B cell (primary cell): ENCODE measurements around the gene VPS54. TPM values are rescaled to one million over a fixed set of nuclear protein-coding genes. Genes with fewer than 3 reads are reported as not detected.

Experiments
- ATAC-seq: fragments of 200-7000 bp; cut with Tn5 transposase; one replicate; pipeline ENCODE4 v1.10.0; 2021; ENCODE audit warnings: low read depth, mild to moderate bottlenecking, moderate number of reproducible peaks, moderate library complexity
- CTCF ChIA-PET: fragments of 350-600 bp; sonication (Branson Sonifier 250); formaldehyde crosslinking; loops from one replicate; lab custom pipeline; 2021; ENCODE audit warnings: antibody characterized with exemption, inconsistent platforms; lab: Charles Lee
- POLR2A ChIA-PET: fragments of 350-600 bp; sonication (Branson Sonifier 250); formaldehyde crosslinking; loops from one replicate; lab custom pipeline; 2021; ENCODE audit warnings: antibody characterized with exemption; lab: Charles Lee
- DNase-seq: peaks from one replicate; pipeline ENCODE4 v3.0.0; 2013
- H2AFZ ChIP-seq: 2 replicates; pipeline ENCODE4 v1.6.1; 2012; ENCODE audit warnings: mild to moderate bottlenecking, low read depth, low read length; ENCODE audit not compliant: insufficient read depth, poor library complexity, severe bottlenecking
- H3K27ac ChIP-seq, 2 donors: 1 replicate in 1 of 2; 2 replicates in 1 of 2; pipeline ENCODE4 v1.5.1; 2012 to 2013; ENCODE audit warnings: low read length in 2 of 2, mild to moderate bottlenecking in 2 of 2, moderate library complexity in 1 of 2
- H3K27me3 ChIP-seq, 4 experiments: fragments of 200-600 bp in 1 of 4; sonication (generic) in 1 of 4; replicated peaks in 1 of 4; 1 replicate in 2 of 4; 2 replicates in 2 of 4; pipeline versions ENCODE4 v1.6.1 to v1.7.0; 2013 to 2016; ENCODE audit warnings: low read length in 3 of 4, mild to moderate bottlenecking in 2 of 4, mixed read lengths in 1 of 4, moderate library complexity in 1 of 4; ENCODE audit not compliant: insufficient read depth in 4 of 4, control insufficient read depth in 3 of 4; ENCODE audit errors: control extremely low read depth in 1 of 4
- H3K36me3 ChIP-seq, 2 experiments: replicated peaks in 1 of 2; 1 replicate in 1 of 2; 2 replicates in 1 of 2; pipeline versions ENCODE4 v1.6.1 to v1.7.1; 2013; ENCODE audit warnings: low read length in 1 of 2; ENCODE audit not compliant: insufficient read depth in 2 of 2, control insufficient read depth in 1 of 2; ENCODE audit errors: control extremely low read depth in 1 of 2, extremely low read depth in 1 of 2
- H3K4me1 ChIP-seq, 2 donors: fragments of 200-600 bp in 1 of 2; sonication (generic) in 1 of 2; 1 replicate in 1 of 2; 2 replicates in 1 of 2; pipeline versions ENCODE4 v1.5.1 to v1.6.1; 2013 to 2017; ENCODE audit warnings: low read length in 2 of 2; ENCODE audit not compliant: control insufficient read depth in 2 of 2, insufficient read depth in 2 of 2
- H3K4me2 ChIP-seq: replicated peaks from 2 replicates; pipeline ENCODE3; 2012; ENCODE audit warnings: mild to moderate bottlenecking, low read depth, low read length; ENCODE audit not compliant: poor library complexity, severe bottlenecking
- H3K4me3 ChIP-seq, 5 experiments: fragments of 200-600 bp in 1 of 5; sonication (generic) in 1 of 5; 1 replicate in 3 of 5; 2 replicates in 2 of 5; pipeline versions ENCODE4 v1.5.1 to v1.7.0; 2011 to 2016; ENCODE audit warnings: low read length in 4 of 5, mild to moderate bottlenecking in 4 of 5, low read depth in 2 of 5, control low read depth in 1 of 5, moderate library complexity in 1 of 5; ENCODE audit not compliant: insufficient read depth in 1 of 5; ENCODE audit errors: control extremely low read depth in 1 of 5, extremely low read depth in 1 of 5
- H3K79me2 ChIP-seq: fragments of 200-600 bp; sonication (generic); one replicate; pipeline ENCODE4 v1.6.0; 2016; ENCODE audit warnings: low read length; ENCODE audit not compliant: control insufficient read depth, insufficient read depth
- H3K9ac ChIP-seq: fragments of 200-600 bp; sonication (generic); 2 replicates; pipeline ENCODE4 v1.6.1; 2017; ENCODE audit warnings: mild to moderate bottlenecking, low read length, moderate library complexity
- H3K9me3 ChIP-seq, 3 donors: one replicate each; pipeline versions ENCODE4 v1.6.1 to v1.7.1; 2013; ENCODE audit warnings: low read length in 2 of 3; ENCODE audit not compliant: control insufficient read depth in 2 of 3, insufficient read depth in 1 of 3; ENCODE audit errors: control extremely low read depth in 1 of 3
- H4K20me1 ChIP-seq: 2 replicates; pipeline ENCODE4 v1.6.0; 2012; ENCODE audit warnings: mild to moderate bottlenecking, low read length; ENCODE audit not compliant: insufficient read depth, control insufficient read depth, poor library complexity, severe bottlenecking
- H3K27ac Mint-ChIP-seq: one replicate; pipeline ENCODE4 v1.8.0; 2021; ENCODE audit warnings: mixed read lengths
- H3K27me3 Mint-ChIP-seq: one replicate; pipeline ENCODE4 v1.8.0; 2021; ENCODE audit warnings: mixed read lengths
- H3K4me1 Mint-ChIP-seq: one replicate; pipeline ENCODE4 v1.8.0; 2021; ENCODE audit warnings: mixed read lengths
- H3K4me3 Mint-ChIP-seq: one replicate; pipeline ENCODE4 v1.8.0; 2021; ENCODE audit warnings: mixed read lengths
- H3K9me3 Mint-ChIP-seq: one replicate; pipeline ENCODE4 v1.8.0; 2022; ENCODE audit warnings: mixed read lengths; ENCODE audit not compliant: insufficient read depth
- CTCF ChIP-seq: fragments of 200-600 bp; IDR thresholded peaks from one replicate; pipeline ENCODE4 v1.8.0; 2022; ENCODE audit warnings: antibody characterized with exemption, mild to moderate bottlenecking
- EZH2 ChIP-seq: IDR thresholded peaks from 2 replicates; pipeline ENCODE4 v1.6.1; 2012; ENCODE audit warnings: borderline replicate concordance, low read depth, mild to moderate bottlenecking, moderate library complexity, low read length; ENCODE audit not compliant: insufficient read depth, poor library complexity, severe bottlenecking
- WGBS: methylation state at CpG from one replicate; pipeline ENCODE4 v1.1.5; 2013; ENCODE audit warnings: missing lambda C conversion rate; ENCODE audit not compliant: insufficient coverage; 5-methylcytosine and 5-hydroxymethylcytosine counted together
- intact Hi-C: fragments of 100-400 bp; cut with micrococcal nuclease; formaldehyde crosslinking; loops from one replicate; pipeline ENCODE4 v1.10.0; 2022
- polyA plus RNA-seq: library from polyadenylated mRNA; depleted of rRNA; stranded (reverse); fragments of >200 nt; gene quantifications from 2 replicates; pipeline ENCODE4 v1.2.3, GENCODE V29; 2012
- total RNA-seq, 2 donors: library from RNA; stranded (reverse); fragments of 120-200 nt in 1 of 2; gene quantifications; 1 replicate in 1 of 2; 2 replicates in 1 of 2; pipeline versions ENCODE4 v1.2.3 to v1.2.4, GENCODE V29; 2013 to 2022

Gene VPS54
- total and polyA plus RNA-seq, 2 donors (not counting 1 experiment from before 2014, with no cell fraction given): 6.2 to 13.2 TPM

DNA sequence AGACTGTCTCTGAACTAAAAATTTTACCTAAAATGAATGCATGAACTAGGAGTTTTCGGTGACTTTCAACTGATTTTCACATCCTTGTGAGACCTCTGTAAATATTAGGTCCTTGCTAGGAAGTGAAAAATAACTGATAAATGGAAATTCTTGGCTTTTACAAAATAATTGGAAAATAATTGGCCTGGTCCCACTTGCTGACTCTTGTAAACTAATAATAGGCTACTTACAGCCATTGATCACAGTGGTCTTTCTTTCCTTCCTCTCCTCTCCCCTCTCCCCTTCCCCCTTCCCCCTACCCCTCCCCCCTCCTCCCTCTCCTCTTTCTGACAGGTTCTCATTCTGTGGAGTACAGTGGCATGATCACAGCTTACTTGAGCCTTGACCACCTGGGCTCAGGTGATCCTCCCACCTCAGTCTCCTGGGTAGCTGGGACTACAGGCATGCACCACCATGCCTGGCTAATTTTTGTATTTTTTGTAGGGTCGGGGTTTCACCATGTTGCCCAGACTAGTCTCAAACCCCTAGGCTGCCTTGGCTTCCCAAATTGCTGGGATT is 139.3 kb downstream of the VPS54 start:
- Mint-ChIP-seq H3K27ac (no peak overlapping the region), H3K4me3 (no peak overlapping the region), H3K4me1 (peaks cover 5% of the 10 kb centered on the region), H3K27me3 (no peaks in the 10 kb centered on the region), H3K9me3 (no peaks in the 10 kb centered on the region)
- Histone ChIP-seq H3K36me3 (peaks cover 11 to 46% of the 10 kb centered on the region in 2 experiments), H3K4me1 (no peaks in the 10 kb centered on the region), H3K27me3 (no peaks in the 10 kb centered on the region), H3K4me2 (no peak overlapping the region), H2AFZ (no peak overlapping the region), H3K4me3 (no peak overlapping the region), H3K79me2 (peaks cover 3% of the 10 kb centered on the region), H3K9ac (no peak overlapping the region), H3K27ac (no peak overlapping the region), H3K9me3 (no peaks in the 10 kb centered on the region), H4K20me1 (no peaks in the 10 kb centered on the region)
- ATAC-seq (no peak), DNase-seq (no peak)
- intact Hi-C loops: no loop called here
- ChIA-PET CTCF (no interaction called here), POLR2A (no interaction called here)
- WGBS: no CpG with 5 or more reads among the region's 2 CpGs
- TF ChIP-seq EZH2: no peak

DNA sequence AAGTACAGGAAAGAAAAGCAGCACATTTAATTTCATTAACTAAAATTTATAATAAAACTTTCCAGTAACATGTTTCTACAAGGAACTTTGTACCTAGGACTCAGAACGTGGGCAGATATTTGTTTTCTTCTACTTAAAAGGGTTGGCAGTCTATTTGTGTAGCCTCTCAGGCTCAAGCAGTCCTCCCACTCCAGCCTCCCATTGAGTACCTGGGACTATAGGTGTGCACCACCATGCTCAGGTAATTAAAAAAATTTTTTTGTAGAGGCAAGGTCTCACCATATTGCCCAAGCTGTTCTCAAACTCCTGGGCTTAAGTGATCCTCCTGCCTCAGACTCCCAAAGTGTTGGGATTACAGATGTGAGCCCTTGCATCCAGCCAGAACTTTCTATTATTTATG is 140.7 kb downstream of the VPS54 start:
- no peak overlapping the region for H3K9ac ChIP-seq
- H3K27ac ChIP-seq: no peak overlapping the region
- H3K4me1 ChIP-seq: no peaks in the 10 kb centered on the region
- no peak for ATAC-seq
- no peak overlapping the region for H3K27ac Mint-ChIP-seq
- H2AFZ ChIP-seq: no peak overlapping the region
- no peak overlapping the region for H3K4me3 Mint-ChIP-seq
- no peaks in the 10 kb centered on the region for H3K27me3 ChIP-seq
- peaks cover 8% of the 10 kb centered on the region for H3K4me1 Mint-ChIP-seq
- H3K79me2 ChIP-seq: peaks cover 11% of the 10 kb centered on the region
- ChIA-PET CTCF (no interaction called here), POLR2A (interaction anchor here (0.7 kb wide), 1 partner anchor 1178 kb away, joined by 5 read pairs; the partner anchor contains the start of gene CEP68)
- peaks cover 0 to 1% (median 0%) of the 10 kb centered on the region in 3 donors for H3K9me3 ChIP-seq
- intact Hi-C loops: no loop called here
- no peak overlapping the region for H3K4me3 ChIP-seq
- H3K4me2 ChIP-seq: no peak overlapping the region
- whole genome bisulfite sequencing: no CpG with 5 or more reads among the region's 1 CpG
- peaks cover 9% of the 10 kb centered on the region for H4K20me1 ChIP-seq
- no peak for DNase-seq
- H3K9me3 Mint-ChIP-seq: no peaks in the 10 kb centered on the region
- no peaks in the 10 kb centered on the region for H3K27me3 Mint-ChIP-seq
- TF ChIP-seq CTCF (no peak), EZH2 (no peak)
- H3K36me3 ChIP-seq: peaks cover 6 to 40% of the 10 kb centered on the region in 2 experiments
